OCI-M1 (cell line): ENCODE measurements around the gene APLN.

Source experiments
- DNase-seq: peaks from one replicate; lab custom pipeline; 2025; lab: John Stamatoyannopoulos, UW

Gene APLN

GRCh38 chrX:129596077-129596476 is 58.7 kb downstream of the APLN start:
- DNase-seq: no peak
